CD14-positive monocyte (primary cell): ENCODE data around the gene PLEKHM3. TPM values are rescaled to one million over a fixed set of nuclear protein-coding genes. Genes with fewer than 3 reads are reported as not detected.

Experiments used
- DNase-seq, 3 donors: peaks; one replicate each; pipeline ENCODE4 v3.0.0-alpha.2; 2011 to 2022
- H2AFZ ChIP-seq: 2 replicates; pipeline ENCODE4 v1.6.0; 2012; ENCODE audit warnings: mild to moderate bottlenecking, low read depth, low read length, inconsistent platforms; ENCODE audit not compliant: insufficient read depth, poor library complexity, severe bottlenecking
- H3K27ac ChIP-seq, 2 donors: 1 replicate in 1 of 2; 2 replicates in 1 of 2; pipeline ENCODE4 v1.5.1; 2012 to 2013; ENCODE audit warnings: low read length in 2 of 2, control low read depth in 1 of 2, inconsistent platforms in 1 of 2, low read depth in 1 of 2, mild to moderate bottlenecking in 1 of 2
- H3K27me3 ChIP-seq, 2 donors: one replicate each; pipeline versions ENCODE4 v1.6.0 to v1.6.1; 2011 to 2013; ENCODE audit warnings: low read length in 2 of 2; ENCODE audit not compliant: control insufficient read depth in 2 of 2, insufficient read depth in 2 of 2
- H3K36me3 ChIP-seq, 2 donors: replicated peaks in 1 of 2; 1 replicate in 1 of 2; 2 replicates in 1 of 2; pipeline versions ENCODE4 v1.5.1 to v1.6.1; 2012 to 2013; ENCODE audit warnings: low read length in 2 of 2, control low read depth in 1 of 2, inconsistent platforms in 1 of 2, mild to moderate bottlenecking in 1 of 2; ENCODE audit not compliant: insufficient read depth in 2 of 2, control insufficient read depth in 1 of 2
- H3K4me1 ChIP-seq, 2 donors: 1 replicate in 1 of 2; 2 replicates in 1 of 2; pipeline versions ENCODE4 v1.5.1 to v1.6.1; 2012 to 2013; ENCODE audit warnings: low read length in 2 of 2, control low read depth in 1 of 2, inconsistent platforms in 1 of 2, mild to moderate bottlenecking in 1 of 2, moderate library complexity in 1 of 2; ENCODE audit not compliant: insufficient read depth in 2 of 2, control insufficient read depth in 1 of 2
- H3K4me2 ChIP-seq: replicated peaks from 2 replicates; pipeline ENCODE3; 2012; ENCODE audit warnings: low read length, moderate library complexity, mild to moderate bottlenecking; ENCODE audit not compliant: poor library complexity, severe bottlenecking; ENCODE audit errors: extremely low read depth
- H3K4me3 ChIP-seq, 3 experiments: fragments of 200-600 bp in 1 of 3; sonication (generic) in 1 of 3; replicated peaks in 1 of 3; 1 replicate in 2 of 3; 2 replicates in 1 of 3; pipeline ENCODE4 v1.5.1; 2011 to 2013; ENCODE audit warnings: low read length in 3 of 3, mild to moderate bottlenecking in 3 of 3, control low read depth in 2 of 3, low read depth in 2 of 3, inconsistent platforms in 1 of 3, moderate library complexity in 1 of 3
- H3K79me2 ChIP-seq: 2 replicates; pipeline ENCODE4 v1.6.0; 2012; ENCODE audit warnings: mild to moderate bottlenecking, control low read depth, inconsistent platforms, low read length, moderate library complexity; ENCODE audit not compliant: insufficient read depth
- H3K9ac ChIP-seq: 2 replicates; pipeline ENCODE4 v1.6.0; 2017; ENCODE audit warnings: low read length, mild to moderate bottlenecking; ENCODE audit not compliant: insufficient read depth, poor library complexity, severe bottlenecking
- H3K9me3 ChIP-seq, 2 donors: replicated peaks in 1 of 2; 1 replicate in 1 of 2; 2 replicates in 1 of 2; pipeline versions ENCODE4 v1.5.1 to v1.6.1; 2012 to 2013; ENCODE audit warnings: low read length in 2 of 2, control low read depth in 1 of 2; ENCODE audit not compliant: control insufficient read depth in 1 of 2, insufficient read depth in 1 of 2
- H4K20me1 ChIP-seq: 2 replicates; pipeline ENCODE4 v1.6.0; 2012; ENCODE audit warnings: mild to moderate bottlenecking, low read length, control low read depth, moderate library complexity; ENCODE audit not compliant: insufficient read depth
- H3K27ac Mint-ChIP-seq, 7 donors: one replicate each; pipeline ENCODE4 v1.8.0; 2020; ENCODE audit warnings: mild to moderate bottlenecking in 7 of 7, mixed read lengths in 7 of 7, moderate library complexity in 6 of 7, inconsistent platforms in 2 of 7
- H3K27me3 Mint-ChIP-seq, 3 donors: one replicate each; pipeline ENCODE4 v1.8.0; 2021 to 2022; ENCODE audit warnings: low read depth in 3 of 3, mild to moderate bottlenecking in 3 of 3, mixed read lengths in 3 of 3, moderate library complexity in 3 of 3, inconsistent platforms in 1 of 3
- H3K36me3 Mint-ChIP-seq, 2 donors: one replicate each; pipeline ENCODE4 v1.8.0; 2020; ENCODE audit warnings: mixed read lengths in 2 of 2, inconsistent platforms in 1 of 2, mild to moderate bottlenecking in 1 of 2
- H3K4me1 Mint-ChIP-seq: one replicate; pipeline ENCODE4 v1.8.0; 2020; ENCODE audit warnings: mild to moderate bottlenecking, mixed read lengths
- H3K4me3 Mint-ChIP-seq, 2 donors: one replicate each; pipeline ENCODE4 v1.8.0; 2020; ENCODE audit warnings: mild to moderate bottlenecking in 2 of 2, mixed read lengths in 2 of 2, moderate library complexity in 1 of 2
- H3K9me3 Mint-ChIP-seq, 7 donors: one replicate each; pipeline ENCODE4 v1.8.0; 2020 to 2022; ENCODE audit warnings: mixed read lengths in 7 of 7, mild to moderate bottlenecking in 6 of 7, moderate library complexity in 6 of 7, inconsistent platforms in 2 of 7
- CTCF ChIP-seq: fragments of 200-600 bp; IDR thresholded peaks from one replicate; pipeline ENCODE4 v1.8.0; 2022; ENCODE audit warnings: antibody characterized with exemption, mild to moderate bottlenecking
- WGBS: methylation state at CpG from one replicate; pipeline ENCODE4 v1.1.5; 2013; ENCODE audit warnings: missing lambda C conversion rate; ENCODE audit not compliant: insufficient coverage; 5-methylcytosine and 5-hydroxymethylcytosine counted together
- intact Hi-C, 2 donors: fragments of 100-400 bp; cut with micrococcal nuclease; formaldehyde crosslinking; loops; one replicate each; pipeline versions ENCODE4 v1.15.0 to v1.15.1; 2023
- polyA plus RNA-seq, 3 donors: library from polyadenylated mRNA; depleted of rRNA in 1 of 3; unstranded in 2 of 3; stranded (reverse) in 1 of 3; fragments of 300-500 nt in 2 of 3; fragments of >200 nt in 1 of 3; fragmentation: Illumina TruSeq in 2 of 3; gene quantifications; 1 replicate in 2 of 3; 2 replicates in 1 of 3; pipeline ENCODE4 v1.2.3, GENCODE V29; 2012 to 2021

Gene PLEKHM3
- polyA plus RNA-seq, 3 donors: 3.0 to 8.0 (median 3.0) TPM

GRCh38 chr2:207835805-207836204 lies 189.5 kb downstream of the PLEKHM3 start:
- no peaks in the 10 kb centered on the region for H4K20me1 ChIP-seq

GRCh38 chr2:207833251-207833751 lies 192.0 kb downstream of the PLEKHM3 start:
- no peaks in the 10 kb centered on the region for H3K4me1 ChIP-seq
- no peak for DNase-seq
- H3K27ac ChIP-seq: no peak overlapping the region
- no peaks in the 10 kb centered on the region for H3K9me3 ChIP-seq
- Mint-ChIP-seq H3K4me1 (no peaks in the 10 kb centered on the region), H3K4me3 (no peak overlapping the region), H3K9me3 (no peaks in the 10 kb centered on the region), H3K27me3 (no peaks in the 10 kb centered on the region), H3K36me3 (peaks cover 13 to 28% of the 10 kb centered on the region in 2 donors), H3K27ac (no peak overlapping the region)
- no peak overlapping the region for H2AFZ ChIP-seq
- no peak overlapping the region for H3K9ac ChIP-seq
- WGBS: 80% methylated on average over 1 of the region's 3 CpGs
- H3K4me2 ChIP-seq: no peak overlapping the region
- H3K79me2 ChIP-seq: no peaks in the 10 kb centered on the region
- TF ChIP-seq CTCF: no peak
- H3K4me3 ChIP-seq: no peak overlapping the region
- peaks cover 3% of the 10 kb centered on the region in 2 donors for H3K36me3 ChIP-seq
- intact Hi-C loops: no loop called here
- no peaks in the 10 kb centered on the region for H3K27me3 ChIP-seq
- no peaks in the 10 kb centered on the region for H4K20me1 ChIP-seq

More at GRCh38 chr2:207835805-207836204, 189.5 kb downstream of the PLEKHM3 start:
- Mint-ChIP-seq H3K4me1 (no peaks in the 10 kb centered on the region), H3K27me3 (no peaks in the 10 kb centered on the region), H3K27ac (peak overlapping the region in 1 of 7 donors; percentile 68), H3K36me3 (peaks cover 2 to 16% of the 10 kb centered on the region in 2 donors), H3K4me3 (no peak overlapping the region), H3K9me3 (no peaks in the 10 kb centered on the region)
- Histone ChIP-seq H3K4me3 (no peak overlapping the region), H3K4me1 (no peaks in the 10 kb centered on the region), H2AFZ (no peak overlapping the region), H3K4me2 (no peak overlapping the region), H3K9me3 (no peaks in the 10 kb centered on the region), H3K27ac (no peak overlapping the region), H3K79me2 (no peaks in the 10 kb centered on the region), H3K9ac (no peak overlapping the region), H3K27me3 (no peaks in the 10 kb centered on the region), H3K36me3 (no peaks in the 10 kb centered on the region)
- intact Hi-C loops: no loop called here
- WGBS: 100% methylated on average over 1 of the region's 1 CpG
- DNase-seq: no peak
- TF ChIP-seq CTCF: no peak
